NOMO-1 (cell line): Measurements from ENCODE around the gene HIVEP3.
A peak's percentile ranks its signal among the peaks of the same experiment; 100 is the strongest.

ENCODE experiments used
- DNase-seq, 2 experiments: peaks; one replicate each; lab custom pipeline; 2025; ENCODE audit not compliant: unreplicated experiment in 2 of 2; lab: John Stamatoyannopoulos, UW

Gene HIVEP3

GRCh38 chr1:41529621-41530395, 388.9 kb downstream of the HIVEP3 start:
- DNase-seq = no peak

- DNase-seq = no peak
Observed at GRCh38 chr1:41528726-41529605, 389.8 kb downstream of the HIVEP3 start.

GRCh38 chr1:41528106-41528505, 390.6 kb downstream of the HIVEP3 start:
- no peak for DNase-seq

GRCh38 chr1:41526956-41527561, 391.7 kb downstream of the HIVEP3 start:
- DNase-seq = no peak

GRCh38 chr1:41525891-41526587, 392.7 kb downstream of the HIVEP3 start:
- DNase-seq = no peak

GRCh38 chr1:41524676-41525675, 393.7 kb downstream of the HIVEP3 start:
- DNase-seq = no peak

- DNase-seq = no peak
Observed at GRCh38 chr1:41523949-41524675, 394.6 kb downstream of the HIVEP3 start.

- no peak for DNase-seq
Observed at GRCh38 chr1:41523071-41523470, 395.7 kb downstream of the HIVEP3 start.

- DNase-seq = no peak
Observed at GRCh38 chr1:41521766-41522165, 397.0 kb downstream of the HIVEP3 start.

GRCh38 chr1:41520951-41521752, 397.6 kb downstream of the HIVEP3 start:
- peak; percentile 11 for DNase-seq

GRCh38 chr1:41519667-41520066, 399.1 kb downstream of the HIVEP3 start:
- DNase-seq = no peak

GRCh38 chr1:41518471-41518870, 400.3 kb downstream of the HIVEP3 start:
- DNase-seq = no peak

GRCh38 chr1:41517062-41517438, 401.7 kb downstream of the HIVEP3 start:
- DNase-seq = no peak

- DNase-seq = peak; percentile 48 to 53
Observed at GRCh38 chr1:41516168-41517061, 402.3 kb downstream of the HIVEP3 start.

GRCh38 chr1:41515778-41516167, 402.9 kb downstream of the HIVEP3 start:
- no peak for DNase-seq

- DNase-seq = no peak
Observed at GRCh38 chr1:41515131-41515678, 403.5 kb downstream of the HIVEP3 start.

GRCh38 chr1:41514381-41514780, 404.3 kb downstream of the HIVEP3 start:
- no peak for DNase-seq
